HG03097 (cell line): Measurements from ENCODE around the gene ATOSB.
A peak's percentile ranks its signal among the peaks of the same experiment; 100 is the strongest.

Source experiments
- ATAC-seq: cut with Tn5 transposase; IDR thresholded peaks from one replicate; pipeline ENCODE4 v1.9.1; 2021; ENCODE audit not compliant: unreplicated experiment, low FRiP score

ATOSB gene

DNA sequence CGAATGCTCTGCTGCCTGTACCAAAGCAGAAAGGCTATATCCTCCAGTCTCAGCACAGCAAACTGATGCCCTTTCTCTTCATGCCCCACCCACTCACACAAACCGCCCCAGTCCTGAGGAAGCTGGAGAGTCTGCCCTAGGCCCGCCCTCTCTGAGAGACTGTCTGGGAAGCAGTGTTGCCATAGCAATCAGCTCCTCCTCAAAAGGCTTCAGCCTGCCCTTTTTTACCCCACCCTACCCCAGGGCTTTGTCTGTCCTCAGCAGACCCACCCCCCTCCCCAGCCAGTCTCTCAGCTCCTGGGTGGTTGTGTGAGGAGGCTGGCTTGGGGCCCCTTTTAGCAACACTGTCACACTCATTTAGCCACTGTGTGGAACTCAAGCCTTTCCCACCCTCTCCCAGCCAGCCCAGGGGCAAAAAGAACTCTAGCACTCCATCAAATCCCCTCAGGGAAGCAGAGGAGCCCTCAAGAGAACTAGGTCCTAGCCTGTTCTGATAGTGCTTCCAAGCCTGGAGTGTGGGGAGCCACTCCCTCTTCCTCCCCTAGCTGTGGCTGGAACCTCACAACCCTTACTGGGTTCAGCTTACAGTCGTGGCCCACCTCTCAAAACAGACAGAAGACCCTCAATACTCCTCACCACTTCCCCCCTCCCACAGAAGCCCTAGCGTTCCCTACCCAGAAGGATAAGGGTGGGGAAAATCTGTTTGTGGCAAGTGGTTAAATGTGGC is 1.4 kb downstream of the ATOSB start:
- no peak for ATAC-seq

DNA sequence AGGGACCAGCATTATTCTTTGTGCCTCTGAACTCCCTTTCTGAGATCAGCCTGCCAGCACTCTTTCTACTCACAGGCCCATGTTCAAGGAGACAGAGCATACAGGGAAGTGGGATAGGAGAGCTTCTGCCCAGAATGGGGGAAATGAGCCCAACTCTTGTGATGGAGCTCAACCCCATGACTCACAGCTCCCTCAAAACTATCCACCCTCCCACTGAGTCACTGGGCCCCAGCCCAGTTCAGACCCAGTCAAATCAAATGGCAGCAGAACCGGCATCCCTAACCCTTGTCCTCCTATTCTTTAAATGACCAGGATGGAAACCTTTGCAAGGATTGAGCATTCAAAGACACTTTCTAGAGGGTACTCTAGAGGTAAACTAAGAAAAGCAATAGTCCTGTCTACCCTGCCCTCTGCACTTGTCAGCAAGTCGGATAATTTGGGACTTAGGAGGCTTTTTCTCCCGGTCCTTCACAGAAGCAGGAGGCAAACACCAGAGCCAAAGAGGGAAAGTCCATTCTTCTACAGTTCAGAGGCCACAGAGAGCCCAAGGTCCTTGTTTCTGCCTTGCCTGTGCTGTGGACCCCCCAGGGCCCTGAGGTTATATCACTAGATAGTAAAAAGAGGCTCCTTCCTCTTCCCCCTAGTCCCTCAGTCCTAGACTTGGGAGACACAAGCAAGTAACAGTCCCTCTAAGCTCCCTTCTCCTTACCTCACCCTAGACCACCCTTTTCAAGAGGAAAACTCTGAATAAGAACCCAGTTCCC is 3.2 kb downstream of the ATOSB start:
- no peak for ATAC-seq

DNA sequence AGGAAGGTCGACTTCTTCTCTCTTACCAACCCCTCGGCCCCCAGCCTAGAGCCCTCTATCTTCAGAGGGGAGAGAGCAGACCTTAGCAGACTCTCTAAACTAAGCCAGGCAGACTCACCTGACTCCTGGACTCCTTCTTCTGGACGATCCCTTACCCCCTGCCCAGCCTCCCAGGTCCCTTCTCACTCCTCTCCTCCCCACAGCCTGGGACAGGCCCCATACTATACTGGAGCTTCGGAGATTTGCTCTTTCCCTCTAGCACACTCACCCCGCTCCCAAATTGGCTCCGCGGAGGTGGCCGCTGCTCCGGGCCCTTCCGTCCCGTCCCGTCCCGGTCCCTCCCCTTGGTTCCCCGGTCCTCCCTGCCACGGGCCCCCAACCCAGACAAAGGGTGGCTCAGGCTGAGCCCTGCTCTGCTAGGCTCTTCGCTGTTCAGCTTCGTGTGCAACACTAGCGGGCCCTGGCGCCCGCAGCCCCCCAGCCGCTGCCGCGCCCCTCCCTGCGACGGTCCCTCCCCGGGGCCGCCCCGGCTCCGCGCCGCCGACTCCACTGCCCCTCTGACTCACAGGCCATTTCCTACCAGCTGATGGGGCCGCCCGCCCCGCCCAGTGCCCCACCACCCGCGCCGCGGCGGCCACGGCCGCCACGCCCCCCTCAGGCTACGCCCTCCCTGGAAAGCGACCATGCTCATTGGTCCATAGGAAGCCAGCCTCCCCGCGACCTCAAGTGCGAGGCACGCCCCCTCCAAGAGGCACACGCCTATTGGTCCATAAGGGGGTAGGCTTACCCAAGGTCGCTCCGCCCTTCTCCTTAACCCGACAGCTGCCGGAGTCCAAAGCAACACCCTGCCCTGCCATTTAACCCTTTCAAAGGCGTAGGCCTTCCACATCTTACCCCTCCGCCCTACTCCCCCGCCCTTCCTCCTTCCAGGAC is 4.4 kb downstream of the ATOSB start:
- ATAC-seq: peak; percentile 63

DNA sequence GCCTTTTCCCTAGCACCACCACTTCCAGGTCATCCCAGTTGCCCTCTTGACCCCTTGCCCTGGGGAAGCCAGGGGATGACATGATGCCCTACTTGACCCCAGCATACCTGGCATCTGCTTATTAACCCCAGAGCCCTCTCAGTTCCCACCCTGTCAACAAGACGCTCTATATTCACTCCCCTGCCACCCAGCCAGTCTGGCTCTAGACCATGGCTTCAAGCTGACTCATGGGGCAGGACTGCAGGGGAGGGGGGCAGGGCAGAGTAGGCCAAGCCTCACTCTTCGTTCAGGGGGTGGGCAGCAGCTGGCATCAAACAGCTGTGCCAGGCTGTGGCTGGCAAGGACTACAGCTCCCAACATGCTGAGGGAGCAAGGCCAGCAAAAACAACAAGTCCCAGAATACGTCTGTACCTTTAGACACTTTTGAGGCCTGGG is 5.3 kb downstream of the ATOSB start:
- no peak for ATAC-seq

DNA sequence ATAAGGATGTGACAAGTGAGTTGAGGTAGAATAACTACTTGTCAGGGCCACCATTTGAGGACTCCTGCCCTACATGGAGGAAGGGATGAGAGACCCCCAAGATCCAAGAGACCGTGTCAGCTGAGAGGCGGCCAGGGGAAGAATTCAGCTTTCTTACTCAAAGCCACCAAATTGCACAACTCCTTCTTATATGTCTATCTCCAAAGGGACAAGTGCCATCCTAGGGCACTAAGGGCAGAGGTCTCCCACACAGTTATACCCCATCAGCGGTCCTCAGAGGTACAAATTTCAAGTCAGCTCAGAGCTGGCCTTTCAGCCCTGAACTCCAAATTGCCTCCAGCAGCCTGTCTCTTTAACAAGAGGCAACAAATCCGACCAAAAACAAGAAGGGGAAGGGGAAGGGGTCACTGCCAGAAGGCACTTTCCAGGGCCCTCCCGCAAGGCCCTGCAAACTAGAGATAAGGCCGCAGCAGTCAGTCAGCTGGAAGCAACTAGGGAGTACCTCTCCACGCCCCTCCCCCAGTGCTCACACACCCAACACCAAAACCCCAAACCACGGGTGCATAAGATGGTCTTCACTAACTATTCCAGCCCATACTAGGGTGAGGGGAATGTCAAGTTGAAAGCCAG is 6.6 kb downstream of the ATOSB start:
- no peak for ATAC-seq

DNA sequence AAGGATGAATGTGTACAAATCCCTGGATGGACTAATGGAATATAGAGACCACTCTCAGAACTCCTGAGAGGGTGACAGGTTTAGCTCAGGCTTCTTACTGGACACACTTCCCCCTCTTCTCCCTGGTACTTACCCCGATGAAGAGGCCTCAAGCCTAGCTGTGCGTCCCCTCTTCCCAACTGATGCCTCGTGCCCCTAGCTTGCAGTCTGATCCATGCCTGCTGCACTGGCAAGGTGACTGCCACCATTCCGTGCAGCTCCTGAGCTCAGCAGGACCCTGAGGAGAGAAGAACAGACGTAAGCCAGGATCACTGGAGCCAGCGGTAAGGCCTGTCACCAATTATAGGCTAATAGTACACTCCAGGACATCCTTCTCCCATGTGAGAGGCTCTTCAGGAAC is 7.2 kb downstream of the ATOSB start:
- no peak for ATAC-seq

DNA sequence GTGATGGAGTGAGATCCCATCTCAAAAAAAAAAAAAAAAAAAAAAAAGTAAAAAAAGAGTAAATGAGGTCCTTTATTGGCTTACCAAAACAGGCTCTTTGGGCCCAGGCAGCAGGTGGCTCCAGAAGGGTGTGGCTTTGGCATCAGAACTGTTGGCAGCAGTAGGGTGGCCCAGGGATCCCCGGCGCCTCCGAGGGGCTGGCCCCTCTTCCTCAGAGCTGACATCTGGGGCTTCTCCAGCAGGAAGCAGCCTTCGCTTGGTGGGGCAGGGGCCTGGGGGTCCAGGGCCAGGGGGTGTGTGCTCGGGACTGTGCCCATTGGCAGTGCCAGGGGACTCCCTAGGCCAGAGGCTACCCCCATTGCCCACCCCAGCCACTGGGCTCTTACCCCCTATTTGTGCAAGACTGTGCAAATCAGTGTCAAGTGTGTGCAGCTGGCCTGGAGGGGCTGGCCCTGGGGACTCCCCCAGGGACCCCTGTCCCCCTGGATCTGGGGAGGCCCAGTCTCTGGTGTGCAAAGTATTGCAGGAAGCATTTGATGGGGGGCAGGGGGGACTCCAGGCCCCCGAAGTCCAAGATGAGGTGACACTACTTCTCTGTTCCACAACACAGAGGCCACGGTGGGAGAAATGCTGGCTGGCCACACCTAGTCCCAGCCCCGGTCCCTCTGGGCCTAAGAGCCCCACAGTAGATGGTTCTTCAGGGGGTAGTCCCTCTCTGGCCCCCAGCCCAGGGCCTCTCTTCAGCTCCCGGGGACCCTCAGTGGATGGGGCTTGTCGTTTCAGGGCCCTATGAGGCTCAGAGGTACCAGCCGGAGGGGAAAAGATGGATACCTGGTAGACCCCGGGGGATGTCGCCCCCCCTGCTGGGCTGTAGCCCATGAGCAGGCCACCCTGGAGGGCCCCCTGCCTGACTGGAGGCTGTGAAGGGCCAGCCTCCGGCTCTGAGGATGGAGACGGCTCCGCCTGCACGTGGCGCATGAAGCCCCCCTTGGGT is 8.1 kb downstream of the ATOSB start:
- ATAC-seq: no peak

DNA sequence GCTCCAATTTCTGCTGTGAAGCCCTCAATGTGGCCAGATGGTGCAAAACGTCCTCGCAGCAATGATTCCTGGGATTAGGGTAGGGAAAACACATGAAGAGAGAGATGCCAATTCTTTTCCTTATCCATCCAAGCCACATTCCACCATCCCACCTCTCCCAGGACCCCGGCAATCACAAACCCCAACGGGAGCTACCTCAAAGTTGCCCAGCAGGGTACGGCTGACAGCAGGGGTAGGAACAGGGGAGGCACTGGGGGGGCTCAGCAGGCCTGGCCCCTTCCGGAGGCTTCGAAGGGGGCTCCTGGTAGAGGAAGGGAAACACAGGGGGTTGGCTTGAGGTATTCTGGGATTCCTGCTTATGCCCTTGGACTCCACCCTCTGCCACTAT is 9.3 kb downstream of the ATOSB start:
- ATAC-seq: no peak

DNA sequence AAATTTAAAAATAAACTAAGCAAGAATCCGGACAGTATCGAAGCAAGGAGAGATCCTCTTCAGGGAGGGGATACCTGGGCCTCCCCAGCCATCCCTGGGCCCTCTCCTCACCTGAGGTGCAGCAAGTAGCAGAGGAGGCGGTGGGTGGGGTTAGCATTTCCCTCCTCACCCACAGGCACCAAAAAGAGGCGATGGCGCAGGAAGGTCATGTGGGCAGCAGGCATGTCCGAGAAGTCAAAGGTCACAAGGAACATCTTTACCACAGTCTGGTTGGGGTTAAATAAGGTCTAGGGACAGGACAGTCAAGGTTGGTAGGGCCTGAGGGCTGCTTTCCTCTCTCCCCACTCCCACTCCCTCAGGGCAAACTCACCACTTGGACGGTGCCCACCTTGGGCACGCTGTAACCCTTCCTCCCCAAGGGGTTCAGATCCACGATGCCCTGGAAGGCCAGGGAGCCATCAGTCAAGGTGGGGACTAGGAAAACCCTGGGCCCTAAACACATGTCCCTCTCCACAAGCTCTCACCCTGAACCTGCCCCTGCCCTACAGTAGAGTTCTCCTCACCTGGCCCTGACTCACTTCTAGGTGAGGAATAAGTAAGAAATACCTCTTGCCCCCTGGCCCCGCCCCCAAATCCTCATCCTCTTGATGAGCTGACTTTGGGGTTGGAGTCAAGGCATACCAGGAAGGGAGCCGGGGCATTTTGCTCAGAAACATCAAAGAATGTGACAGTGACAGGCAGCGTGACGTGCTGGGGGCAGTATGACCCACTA is 9.9 kb downstream of the ATOSB start:
- no peak for ATAC-seq

DNA sequence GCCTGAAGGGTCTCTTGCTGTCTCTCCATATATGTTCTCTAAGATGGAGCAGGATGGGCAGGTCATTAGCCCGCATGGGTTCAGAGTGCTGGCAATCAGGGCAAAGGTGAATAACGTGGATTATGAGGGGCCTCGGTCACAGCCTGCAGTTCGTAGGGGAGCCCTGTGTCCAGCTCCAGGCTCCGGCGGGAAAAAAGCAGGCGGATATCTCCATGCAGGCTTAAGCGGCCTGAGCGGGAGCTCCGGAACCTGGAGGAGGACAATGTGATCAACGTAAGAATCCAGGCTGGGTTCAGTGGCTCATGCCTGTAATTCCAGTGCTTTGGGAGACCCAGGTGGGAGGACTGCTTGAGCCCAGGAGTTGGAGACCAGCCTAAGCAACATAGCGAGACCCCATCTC is 10.5 kb downstream of the ATOSB start:
- no peak for ATAC-seq

DNA sequence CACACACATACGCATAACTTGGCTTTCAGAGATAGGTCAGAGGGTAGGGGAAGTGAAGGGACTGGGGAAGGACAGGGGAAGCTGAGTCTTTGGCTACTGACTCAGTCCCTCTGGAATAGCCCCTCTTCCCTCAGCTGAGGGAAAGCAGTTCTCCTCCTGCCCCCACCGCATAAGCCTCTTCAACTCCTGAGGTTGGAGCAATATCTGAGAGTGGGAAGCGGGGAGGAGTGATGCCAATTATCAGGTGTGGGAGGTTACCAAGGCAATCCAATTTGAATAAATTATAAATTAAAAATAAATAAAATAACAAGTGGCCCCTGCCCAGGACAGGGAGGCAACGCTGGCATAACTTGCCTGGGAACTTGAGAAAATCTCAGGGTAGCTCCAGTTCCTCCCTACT is 11.1 kb downstream of the ATOSB start:
- no peak for ATAC-seq

DNA sequence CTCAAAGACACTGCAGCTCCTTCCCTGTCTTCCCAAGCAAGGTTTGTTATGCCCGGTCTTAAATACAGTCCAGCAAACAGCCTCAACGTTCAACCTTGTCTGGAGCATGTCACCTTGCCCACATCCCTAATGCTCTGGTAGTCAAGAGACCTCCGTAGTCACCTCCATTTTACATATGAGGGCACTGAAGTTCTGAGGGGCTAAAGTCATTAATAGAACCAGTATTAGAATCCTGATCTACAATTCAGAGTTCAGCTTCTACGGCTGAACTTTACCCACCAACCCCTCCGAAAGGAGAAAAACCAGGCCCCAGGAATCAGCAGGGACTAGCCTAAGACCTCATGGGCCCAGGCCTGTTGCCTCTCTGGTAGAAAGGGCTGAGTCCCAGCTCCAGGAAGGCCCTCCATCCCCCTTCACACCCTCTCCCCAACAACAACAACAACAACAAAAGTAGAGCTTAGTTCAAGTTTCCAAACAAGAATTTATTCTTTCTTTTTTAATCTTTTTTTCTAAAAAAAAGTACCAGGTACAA is 11.9 kb downstream of the ATOSB start:
- no peak for ATAC-seq

DNA sequence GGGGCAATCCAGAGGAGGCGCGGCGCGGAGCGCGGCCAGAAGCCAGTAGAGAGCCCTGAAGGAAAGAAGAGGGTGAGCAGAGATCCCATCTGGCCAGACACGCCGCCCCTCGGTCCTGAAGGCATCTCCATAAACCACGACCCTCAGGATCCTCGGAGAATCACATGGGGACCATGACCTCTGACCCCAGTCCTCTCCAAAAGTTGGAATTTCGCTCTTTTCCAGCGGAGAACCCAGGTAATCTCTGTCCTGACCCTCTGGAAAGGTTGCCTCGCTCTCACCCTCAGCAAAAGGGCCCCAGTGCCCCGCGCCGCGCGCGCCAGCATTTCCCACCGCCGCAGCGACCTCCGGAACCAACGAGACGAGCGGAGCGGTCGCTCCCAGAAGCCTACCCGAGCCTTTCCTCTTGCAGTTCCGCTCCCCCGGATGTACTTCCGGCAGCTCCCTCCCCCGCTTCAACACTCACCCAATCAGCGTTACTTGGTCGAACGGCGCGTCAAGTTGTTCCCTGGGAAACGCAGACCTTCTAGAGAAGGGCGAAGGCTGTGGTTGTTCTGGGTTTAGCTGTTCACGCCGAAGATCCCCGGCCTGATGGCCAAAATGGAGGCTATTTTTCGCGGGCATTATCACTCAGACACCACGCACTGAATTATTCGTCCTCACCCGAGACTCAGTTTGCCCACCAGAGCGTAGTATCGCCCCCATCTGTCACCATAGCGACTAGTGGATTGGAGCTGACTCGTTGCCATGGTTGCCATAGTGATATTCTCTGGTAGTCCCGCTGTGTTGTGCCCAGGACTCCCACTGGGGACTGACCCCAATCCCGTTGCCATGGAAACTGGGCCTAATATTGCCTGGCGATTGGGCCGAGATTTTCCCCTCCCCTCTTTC is 12.6 kb downstream of the ATOSB start, which contains the start of gene STOML2:
STOML2 (minus strand) TSS at position 363 of the 891 bp plus-strand sequence; CDS start at position 326, 37 bp downstream.
- ATAC-seq: peak; percentile 77

DNA sequence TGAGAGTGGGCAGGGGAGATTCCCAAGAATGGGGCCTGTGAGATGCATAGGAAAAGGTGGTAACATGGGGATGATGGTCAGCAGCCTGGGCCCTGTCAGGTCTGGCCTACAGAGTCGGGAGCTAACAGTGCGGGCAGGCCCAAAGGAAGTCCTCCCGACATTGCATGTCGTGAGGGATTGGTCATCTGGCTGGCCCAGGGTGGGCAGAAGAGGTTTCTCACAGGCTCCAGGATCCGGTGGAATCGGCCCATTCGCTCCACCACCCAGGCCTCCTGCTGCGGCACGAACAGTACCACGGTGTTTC is 13.2 kb downstream of the ATOSB start:
- no peak for ATAC-seq

DNA sequence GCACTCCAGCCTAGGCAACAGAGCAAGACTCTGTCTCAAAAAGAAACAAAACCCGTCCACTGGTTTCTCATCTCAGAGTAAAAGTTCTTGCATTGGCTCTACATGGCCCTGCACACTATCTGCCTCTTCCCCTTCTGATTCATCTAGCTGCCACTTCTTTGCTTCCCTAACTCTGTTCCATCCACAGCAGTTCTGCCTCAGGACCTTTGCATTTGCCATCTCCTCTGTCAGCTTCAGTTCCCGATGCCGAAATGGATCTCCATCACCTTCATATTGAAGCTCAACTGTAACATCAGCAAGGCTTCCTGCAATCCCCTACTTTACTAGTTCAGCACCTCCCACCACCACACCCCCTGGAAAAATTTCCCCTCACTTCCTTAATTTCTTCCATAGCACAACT is 18.1 kb downstream of the ATOSB start:
- no peak for ATAC-seq

DNA sequence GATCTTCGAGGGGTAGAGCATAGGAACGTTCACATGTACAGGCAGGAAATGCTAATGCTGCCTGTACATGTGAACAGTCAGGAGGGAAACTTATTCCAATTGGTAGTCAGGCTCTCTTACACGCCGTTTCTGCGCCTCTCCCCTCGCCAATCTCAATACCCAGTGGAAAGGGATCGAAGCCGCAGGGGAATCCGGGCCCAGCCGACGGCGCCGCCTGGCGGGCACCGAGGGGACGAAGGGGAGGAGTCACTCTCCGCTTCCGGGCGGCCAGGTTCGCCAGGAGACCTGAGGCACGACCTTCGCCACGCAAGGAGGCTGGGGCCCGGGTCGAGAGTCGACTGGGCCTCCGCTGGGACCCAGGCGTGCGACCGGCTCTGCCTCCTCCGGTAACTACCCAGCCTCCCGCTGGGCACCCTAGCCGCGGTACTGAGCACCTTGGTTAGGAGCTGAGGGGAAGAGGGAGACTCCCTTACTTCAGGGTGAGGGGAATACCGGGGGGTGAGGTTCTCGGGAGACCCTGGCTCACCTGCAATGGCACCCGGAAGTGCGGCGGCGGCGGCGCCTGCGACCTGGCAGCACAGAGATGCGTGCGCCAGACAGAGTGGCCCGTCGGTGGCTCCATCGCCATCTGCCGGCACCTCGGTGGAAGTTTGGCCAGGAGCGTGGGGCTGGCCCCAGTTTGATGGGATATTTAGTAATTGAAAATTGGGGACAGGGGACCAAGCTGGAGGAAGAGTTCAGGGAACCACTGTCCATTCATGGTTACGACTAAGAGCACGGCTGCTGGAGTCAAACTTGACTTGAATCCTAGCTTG is 19.4 kb downstream of the ATOSB start, which contains the start of gene PIGO:
PIGO (minus strand) TSS at position 557 of the 815 bp plus-strand sequence. CDS start 1,026 bp downstream, outside the sequence.
- peak; percentile 86 for ATAC-seq

DNA sequence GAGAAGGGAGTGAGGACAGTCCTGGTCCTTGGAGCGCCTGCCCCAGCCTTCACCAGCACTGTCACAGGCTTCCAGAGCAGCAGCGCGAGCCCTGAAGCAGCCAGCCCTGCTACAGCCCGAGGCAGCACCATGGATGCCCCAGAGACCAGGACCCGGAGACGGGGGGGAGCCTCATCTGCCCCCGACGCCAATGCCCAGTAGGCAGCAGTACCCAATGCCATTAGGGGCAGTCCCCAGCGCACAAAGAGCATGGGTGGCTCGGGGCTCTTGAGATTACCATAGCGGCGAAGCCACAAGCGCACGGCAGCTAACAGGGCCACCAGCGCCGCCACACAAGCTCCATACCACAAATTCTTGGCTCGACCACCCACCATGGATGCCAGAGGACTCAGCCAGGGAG is 24.1 kb downstream of the ATOSB start:
- no peak for ATAC-seq
